Measurements from ENCODE around the gene COL12A1. TPM values are rescaled to one million over a fixed set of nuclear protein-coding genes. Genes with fewer than 3 reads are reported as not detected.

The COL12A1 gene
- total RNA-seq, 1 experiment from 2014 or later, result 0.96 TPM

DNA sequence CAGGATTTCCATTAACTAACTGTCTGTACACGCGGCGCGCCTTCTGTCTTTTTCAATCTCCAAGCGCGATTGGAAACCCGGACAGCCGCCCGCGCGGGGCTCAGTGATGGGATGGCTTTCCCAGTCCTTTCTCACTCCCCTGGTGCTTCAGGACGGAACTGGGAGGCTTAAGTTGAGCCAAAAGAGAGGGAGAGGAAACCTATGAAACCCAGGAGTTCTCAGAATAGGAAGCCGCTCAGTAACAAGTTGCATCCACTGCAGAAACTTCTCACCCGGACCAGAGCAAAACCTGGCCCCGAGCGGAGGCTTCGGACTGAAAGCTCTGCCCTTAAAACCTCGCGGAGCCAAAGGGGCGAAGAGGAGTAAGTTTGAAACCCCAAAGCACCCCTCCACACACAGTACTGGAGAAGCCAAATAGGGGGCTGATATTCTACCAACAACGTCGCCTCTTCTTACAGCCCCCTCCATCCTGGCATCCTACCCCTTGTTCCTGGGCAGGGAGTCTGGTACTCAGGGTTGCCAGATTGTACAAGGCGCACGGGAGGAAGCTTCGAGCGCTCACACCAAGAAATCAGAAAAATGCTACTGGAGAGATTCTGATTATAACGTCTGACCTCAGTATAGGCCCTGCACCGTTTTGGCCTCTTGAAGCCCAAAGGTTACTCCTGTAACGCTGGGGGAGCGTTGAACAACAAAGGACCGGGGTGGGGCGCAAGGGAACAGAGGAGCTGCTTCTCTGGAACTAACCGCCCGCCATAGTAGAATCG is 906 bp upstream of the COL12A1 start:
- Histone ChIP-seq H3K23ac (ENCODE audit: insufficient read length, low read depth, low read length) (no peak overlapping the region), H3K79me2 (ENCODE audit: insufficient read depth, low read length) (no peaks in the 10 kb centered on the region), H3T11ph (ENCODE audit: low read length) (no peak overlapping the region), H3K4me2 (ENCODE audit: insufficient read depth, insufficient read length, low read length) (peak overlapping the region; percentile 97), H3K4ac (ENCODE audit: low read depth, low read length) (no peak overlapping the region), H4K20me1 (ENCODE audit: control insufficient read depth, insufficient read depth, insufficient read length) (no peaks in the 10 kb centered on the region), H4K91ac (ENCODE audit: insufficient read length, low read depth, low read length) (no peak overlapping the region), H2BK5ac (ENCODE audit: insufficient read length, low read length) (no peak overlapping the region), H2BK20ac (ENCODE audit: low read depth, low read length, poor library complexity, severe bottlenecking) (no peak overlapping the region), H3K9ac (ENCODE audit: extremely low read depth, insufficient read length, low read length) (peak overlapping the region; percentile 29), H3K9me3 (ENCODE audit: control insufficient read depth, low read depth, low read length) (no peaks in the 10 kb centered on the region), H4K8ac (replicated peaks; ENCODE audit: insufficient read length, low read depth, low read length) (peak overlapping the region; percentile 47), H3K27me3 (ENCODE audit: insufficient read depth, low read length) (peaks cover 58% of the 10 kb centered on the region), H3K18ac (ENCODE audit: insufficient read length, low read depth, low read length) (no peak overlapping the region), H4K5ac (ENCODE audit: insufficient read length, low read depth, low read length) (peak overlapping the region; percentile 7), H2BK12ac (ENCODE audit: insufficient read length, low read depth, low read length) (no peak overlapping the region), H2BK15ac (ENCODE audit: low read depth, low read length) (no peak overlapping the region), H3K56ac (ENCODE audit: insufficient read length, low read depth, low read length) (no peak overlapping the region), H3K79me1 (ENCODE audit: insufficient read depth, low read depth, low read length, poor library complexity, severe bottlenecking) (no peaks in the 10 kb centered on the region), H2BK120ac (ENCODE audit: low read depth, low read length, poor library complexity, severe bottlenecking) (no peak overlapping the region), H2AFZ (ENCODE audit: low read length) (no peak overlapping the region), H3K27ac (ENCODE audit: insufficient read length, low read depth, low read length) (no peak overlapping the region), H3K14ac (ENCODE audit: insufficient read depth, low read length) (0 out of 2 replicates have a peak overlapping the region, but pooled peaks have one; percentile 28), H3K23me2 (ENCODE audit: insufficient read length, low read depth, low read length, poor library complexity, severe bottlenecking) (peaks cover 46% of the 10 kb centered on the region), H3K4me1 (ENCODE audit: insufficient read depth, low read length) (no peaks in the 10 kb centered on the region), H2AK5ac (ENCODE audit: insufficient read length, low read length) (no peak overlapping the region)
- H3K9me3 Mint-ChIP-seq, result no peaks in the 10 kb centered on the region; a peak in 2 of 5 replicates
- H3K27me3 Mint-ChIP-seq (ENCODE audit: low read depth), result peaks cover 89% of the 10 kb centered on the region
- peaks cover 59 to 65% of the 10 kb centered on the region in 2 experiments for H3K4me1 Mint-ChIP-seq
- DNase-seq, result peak; percentile 46
- no CpG with 5 or more reads among the region's 35 CpGs for WGBS (ENCODE audit: extremely low coverage, insufficient read length, low lambda C conversion rate)
- peak overlapping the region in 1 of 3 experiments; percentile 28; a peak in 1 of 7 replicates for H3K27ac Mint-ChIP-seq
- TF ChIP-seq, protein P1, sequence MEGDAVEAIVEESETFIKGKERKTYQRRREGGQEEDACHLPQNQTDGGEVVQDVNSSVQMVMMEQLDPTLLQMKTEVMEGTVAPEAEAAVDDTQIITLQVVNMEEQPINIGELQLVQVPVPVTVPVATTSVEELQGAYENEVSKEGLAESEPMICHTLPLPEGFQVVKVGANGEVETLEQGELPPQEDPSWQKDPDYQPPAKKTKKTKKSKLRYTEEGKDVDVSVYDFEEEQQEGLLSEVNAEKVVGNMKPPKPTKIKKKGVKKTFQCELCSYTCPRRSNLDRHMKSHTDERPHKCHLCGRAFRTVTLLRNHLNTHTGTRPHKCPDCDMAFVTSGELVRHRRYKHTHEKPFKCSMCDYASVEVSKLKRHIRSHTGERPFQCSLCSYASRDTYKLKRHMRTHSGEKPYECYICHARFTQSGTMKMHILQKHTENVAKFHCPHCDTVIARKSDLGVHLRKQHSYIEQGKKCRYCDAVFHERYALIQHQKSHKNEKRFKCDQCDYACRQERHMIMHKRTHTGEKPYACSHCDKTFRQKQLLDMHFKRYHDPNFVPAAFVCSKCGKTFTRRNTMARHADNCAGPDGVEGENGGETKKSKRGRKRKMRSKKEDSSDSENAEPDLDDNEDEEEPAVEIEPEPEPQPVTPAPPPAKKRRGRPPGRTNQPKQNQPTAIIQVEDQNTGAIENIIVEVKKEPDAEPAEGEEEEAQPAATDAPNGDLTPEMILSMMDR (conservative IDR thresholded peaks at IDR 0.05), result no peak
- H3K4me3 Mint-ChIP-seq, result peak overlapping the region; percentile 77 to 92
- no peaks in the 10 kb centered on the region; a peak in 1 of 7 replicates for H3K36me3 Mint-ChIP-seq (ENCODE audit: insufficient read depth in 1 of 3, low read depth in 3 of 3)

All from H9 (cell line).